Measurements from ENCODE around the gene TBC1D21.

GRCh38 chr15:73882761-73883419 lies 9.5 kb downstream of the TBC1D21 start:
- TF ChIP-seq CTCF (IDR thresholded peaks at IDR 0.05; ENCODE audit: insufficient read depth, low read depth, low read length), result no peak
- no peak for TF ChIP-seq EZH2 (IDR thresholded peaks at IDR 0.05; ENCODE audit: insufficient read depth, low read length)

Data from astrocyte (in vitro differentiated cells and primary cell).